ENCODE results near the gene IGFBP7.

Gene IGFBP7, protein sequence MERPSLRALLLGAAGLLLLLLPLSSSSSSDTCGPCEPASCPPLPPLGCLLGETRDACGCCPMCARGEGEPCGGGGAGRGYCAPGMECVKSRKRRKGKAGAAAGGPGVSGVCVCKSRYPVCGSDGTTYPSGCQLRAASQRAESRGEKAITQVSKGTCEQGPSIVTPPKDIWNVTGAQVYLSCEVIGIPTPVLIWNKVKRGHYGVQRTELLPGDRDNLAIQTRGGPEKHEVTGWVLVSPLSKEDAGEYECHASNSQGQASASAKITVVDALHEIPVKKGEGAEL

GRCh38 chr4:57109847-57110639 is at the start of gene IGFBP7:
Gene IGFBP7, minus strand, starts transcription at chr4:57110385. Its CDS starts 34 bp downstream, at chr4:57110351.
- no peak for DNase-seq (ENCODE audit: low read depth, low spot score)

- DNase-seq (ENCODE audit: low read depth, low spot score): no peak
Measured at GRCh38 chr4:57159866-57160265, 49.7 kb upstream of the IGFBP7 start.

DNA sequence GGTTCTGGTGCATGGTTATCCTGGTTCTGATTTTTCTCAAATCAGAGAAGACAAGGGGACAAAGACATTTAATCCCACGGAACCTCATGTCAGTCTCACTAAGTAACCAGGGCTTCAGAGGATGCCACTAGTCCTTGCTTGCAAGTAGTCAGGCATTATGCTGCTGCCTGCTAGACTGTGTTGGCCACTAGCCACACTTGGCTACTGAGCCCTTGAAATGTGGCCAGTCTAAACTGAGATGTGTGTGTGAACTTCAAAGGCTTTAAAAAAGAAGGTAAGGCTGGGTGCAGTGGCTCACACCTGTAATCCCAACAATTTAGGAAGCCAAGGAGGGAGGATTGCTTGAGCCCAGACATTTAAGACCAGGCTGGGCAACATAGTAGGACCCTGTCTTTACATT is 48.6 kb upstream of the IGFBP7 start:
- no peak for DNase-seq (ENCODE audit: low read depth, low spot score)

GRCh38 chr4:57158221-57158620 is 48.0 kb upstream of the IGFBP7 start:
- no peak for DNase-seq (ENCODE audit: low read depth, low spot score)

- no peak for DNase-seq (ENCODE audit: low read depth, low spot score)
Measured at GRCh38 chr4:57157596-57158137, 47.5 kb upstream of the IGFBP7 start.

DNA sequence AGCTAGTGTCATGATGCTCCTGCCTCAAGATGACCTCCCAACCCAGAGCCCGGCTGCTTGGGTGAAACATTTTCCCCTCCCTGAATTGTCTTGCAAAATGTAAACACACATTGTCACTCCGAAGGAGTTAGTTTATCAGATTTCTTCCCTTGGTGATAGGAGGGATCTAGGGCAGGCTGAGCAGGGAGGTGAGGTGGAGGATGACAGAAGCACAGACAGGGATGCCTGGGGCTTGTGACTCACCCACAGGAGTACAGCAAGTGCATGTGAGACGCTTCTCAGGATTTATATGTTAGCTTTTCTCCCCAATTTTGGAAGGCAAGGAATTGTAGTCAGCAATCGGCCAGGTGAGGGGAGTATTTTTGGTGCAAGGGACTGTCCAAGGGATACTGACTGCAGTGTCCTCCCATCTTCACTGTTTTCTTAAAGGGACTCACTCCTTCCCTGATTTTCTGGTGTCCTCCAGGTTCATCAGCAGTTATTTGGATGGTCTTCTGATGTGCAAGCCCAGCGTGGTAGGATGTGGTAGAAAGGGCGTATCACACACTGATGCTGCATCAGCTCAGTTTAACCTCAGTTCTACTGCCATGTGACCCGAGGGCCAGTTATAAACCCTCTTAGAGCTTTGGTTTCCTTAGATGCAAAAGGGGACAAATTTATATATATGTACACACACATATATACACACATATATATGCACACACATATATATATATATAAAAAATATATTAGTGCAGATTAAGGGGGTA is 46.2 kb upstream of the IGFBP7 start:
- DNase-seq (ENCODE audit: low read depth, low spot score): no peak

GRCh38 chr4:57154926-57155325 is 44.7 kb upstream of the IGFBP7 start:
- DNase-seq (ENCODE audit: low read depth, low spot score): no peak

DNA sequence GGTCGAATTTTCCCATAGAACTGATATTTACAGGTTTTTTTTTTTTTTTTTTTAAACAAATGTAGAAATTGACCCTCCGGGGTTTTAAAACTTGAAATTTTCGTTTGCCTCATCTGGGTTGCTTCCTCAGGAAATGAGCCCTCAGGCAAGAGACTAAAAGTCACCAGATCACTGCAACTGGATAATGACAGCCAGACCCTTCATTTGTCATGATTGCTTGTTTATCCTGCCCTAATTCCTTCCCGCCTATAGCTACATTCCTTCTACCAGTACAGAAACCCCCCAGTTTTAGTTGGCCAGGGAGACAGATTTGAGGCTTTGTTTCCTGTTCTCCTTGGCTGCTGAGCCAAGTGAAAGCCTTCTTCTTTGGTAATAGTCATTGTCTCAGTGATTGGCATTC is 44.0 kb upstream of the IGFBP7 start:
- DNase-seq (ENCODE audit: low read depth, low spot score): no peak

DNA sequence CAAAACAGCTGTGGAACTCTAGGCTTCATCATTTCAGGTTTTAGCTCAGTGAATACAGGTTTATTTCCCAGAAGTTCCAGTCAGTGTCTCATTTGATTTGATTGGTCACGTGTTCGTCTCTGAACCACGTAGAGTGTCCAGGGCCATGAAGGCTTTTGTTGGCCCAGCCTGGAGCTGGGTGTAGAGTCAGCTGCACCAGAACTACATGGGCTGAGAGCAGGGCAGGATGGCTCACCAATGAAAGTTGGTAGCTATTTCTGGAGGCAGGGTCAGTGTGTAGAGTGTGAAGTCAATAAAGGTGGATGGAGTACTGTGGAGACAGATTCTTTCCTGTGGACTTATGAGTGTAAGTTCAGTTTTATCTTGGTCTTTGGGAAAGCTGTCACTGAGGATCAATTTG is 43.0 kb upstream of the IGFBP7 start:
- no peak for DNase-seq (ENCODE audit: low read depth, low spot score)

DNA sequence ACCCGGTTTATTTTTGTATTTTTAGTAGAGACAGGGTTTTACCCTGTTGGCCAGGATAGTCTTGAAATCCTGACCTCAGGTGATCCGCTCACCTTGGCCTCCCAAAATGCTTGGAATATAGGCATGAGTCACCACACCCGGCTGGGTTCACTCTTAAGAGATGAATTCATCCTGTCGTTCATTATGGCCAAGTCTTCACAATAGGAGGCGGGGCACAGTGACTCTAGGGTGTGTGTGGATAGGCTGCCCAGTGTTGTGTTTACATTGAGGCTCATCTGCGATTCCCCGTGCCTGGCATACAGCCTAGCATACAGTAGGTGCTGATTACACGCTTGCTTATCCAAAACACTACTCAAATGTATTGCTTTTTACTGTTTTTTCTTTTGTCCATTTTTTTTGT is 41.3 kb upstream of the IGFBP7 start:
- no peak for DNase-seq (ENCODE audit: low read depth, low spot score)

DNA sequence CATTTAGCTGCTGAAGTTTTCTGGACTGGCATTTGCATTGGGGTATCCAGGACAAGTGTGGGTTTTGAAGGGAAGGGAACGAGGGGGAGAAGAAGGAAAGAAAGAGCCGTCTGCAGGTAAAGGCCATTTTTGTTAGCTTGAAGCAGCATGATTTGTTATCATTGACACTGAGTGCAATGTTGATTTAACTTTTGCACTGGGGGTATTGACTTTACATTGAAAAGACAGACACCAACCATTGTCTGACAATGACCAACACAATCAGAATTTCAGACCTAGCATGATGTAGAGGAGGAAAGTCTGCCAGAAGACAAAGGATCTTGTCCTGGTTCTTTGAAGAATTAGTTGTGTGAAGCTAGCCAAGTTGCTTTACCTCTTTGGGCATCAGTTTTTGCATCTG is 39.6 kb upstream of the IGFBP7 start:
- DNase-seq (ENCODE audit: low read depth, low spot score): no peak

- no peak for DNase-seq (ENCODE audit: low read depth, low spot score)
Measured at GRCh38 chr4:57148831-57149505, 38.8 kb upstream of the IGFBP7 start.

DNA sequence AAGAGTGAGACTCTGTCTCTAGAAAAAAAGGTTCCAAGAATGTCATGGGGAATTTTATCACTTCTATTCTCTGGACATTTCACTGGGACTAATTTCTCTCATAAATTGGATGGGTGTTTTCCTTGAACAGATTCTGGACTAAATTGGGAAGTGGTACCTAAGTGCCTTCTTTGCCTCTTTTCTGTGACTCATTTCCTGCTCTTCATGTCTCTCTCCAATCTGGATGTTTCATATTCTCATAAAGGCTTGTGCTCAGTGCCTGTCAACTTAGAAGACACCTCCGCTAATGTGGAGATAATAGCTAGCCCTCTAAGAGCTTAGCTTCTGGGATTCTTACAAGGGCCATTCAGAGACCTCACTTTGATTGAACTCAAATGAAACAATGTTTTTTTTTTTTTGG is 38.0 kb upstream of the IGFBP7 start:
- DNase-seq (ENCODE audit: low read depth, low spot score): no peak

- no peak for DNase-seq (ENCODE audit: low read depth, low spot score)
Measured at GRCh38 chr4:57147335-57148060, 37.3 kb upstream of the IGFBP7 start.

DNA sequence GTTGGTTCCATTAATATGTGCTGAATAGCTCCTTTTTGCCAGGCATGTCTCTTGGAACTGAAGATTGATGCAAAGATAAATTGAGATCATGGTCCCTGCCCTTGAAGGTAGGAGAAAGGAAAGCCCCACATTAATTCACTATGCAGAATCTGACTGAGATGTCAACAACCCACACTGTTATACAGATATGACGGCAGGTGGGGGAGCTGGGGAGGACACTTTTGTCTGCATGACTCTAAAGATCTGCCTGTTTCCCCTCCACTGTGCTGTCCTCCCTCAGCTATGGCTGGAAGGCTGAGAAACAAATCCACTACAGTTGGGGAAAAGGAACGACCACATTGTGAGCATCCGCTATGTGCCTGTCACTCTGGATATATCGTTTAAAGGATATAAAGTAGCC is 36.3 kb upstream of the IGFBP7 start:
- DNase-seq (ENCODE audit: low read depth, low spot score): no peak

GRCh38 chr4:57144466-57144865 is 34.3 kb upstream of the IGFBP7 start:
- no peak for DNase-seq (ENCODE audit: low read depth, low spot score)

DNA sequence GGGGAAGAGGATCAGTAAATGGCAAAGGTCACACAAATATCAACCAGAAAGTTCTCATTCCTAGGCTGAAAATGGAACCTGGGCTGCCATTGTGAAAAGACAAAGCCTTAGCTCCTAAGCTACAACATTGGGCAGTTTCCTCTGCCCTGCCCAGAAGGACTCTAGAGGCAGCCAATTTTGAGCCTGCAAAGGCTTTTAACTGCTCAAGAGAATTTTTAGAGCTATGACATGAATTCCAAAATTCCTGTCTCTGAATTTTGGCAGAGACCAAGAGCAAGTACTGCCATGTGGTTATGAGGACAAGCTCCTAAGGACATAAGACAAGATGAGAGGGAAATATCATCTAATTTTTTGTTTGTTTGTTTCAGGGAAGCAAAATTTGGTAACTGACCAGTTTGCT is 29.6 kb upstream of the IGFBP7 start:
- DNase-seq (ENCODE audit: low read depth, low spot score): no peak

GRCh38 chr4:57137261-57137660 is 27.1 kb upstream of the IGFBP7 start:
- DNase-seq (ENCODE audit: low read depth, low spot score): no peak

DNA sequence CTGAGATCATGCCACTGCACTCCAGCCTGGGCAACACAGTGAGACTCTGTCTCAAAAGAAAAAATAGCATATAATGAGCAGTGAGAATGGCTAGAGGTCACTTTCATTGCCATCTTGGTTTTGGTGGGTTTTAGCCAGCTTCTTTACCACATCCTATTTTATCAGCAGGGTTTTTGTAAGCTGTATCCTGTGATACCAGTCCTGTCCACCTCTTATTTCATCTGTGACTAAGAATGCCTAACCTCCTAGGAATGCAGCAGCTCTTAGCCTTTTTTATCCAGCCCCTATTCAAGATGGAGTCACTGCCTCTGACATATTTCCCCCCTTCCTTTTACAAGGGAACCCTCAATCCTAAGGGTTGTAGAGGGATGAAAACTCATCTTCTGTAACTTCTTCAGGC is 26.1 kb upstream of the IGFBP7 start:
- DNase-seq (ENCODE audit: low read depth, low spot score): no peak

GRCh38 chr4:57132743-57133137 is 22.6 kb upstream of the IGFBP7 start:
- no peak for DNase-seq (ENCODE audit: low read depth, low spot score)
